Putamen (tissue), 1 donor: ENCODE data around the gene ACOX3.

ENCODE experiments used
- DNase-seq: peaks from one replicate; pipeline ENCODE4 v3.0.0-alpha.2; 2016; ENCODE audit warnings: low spot score

The ACOX3 gene

DNA sequence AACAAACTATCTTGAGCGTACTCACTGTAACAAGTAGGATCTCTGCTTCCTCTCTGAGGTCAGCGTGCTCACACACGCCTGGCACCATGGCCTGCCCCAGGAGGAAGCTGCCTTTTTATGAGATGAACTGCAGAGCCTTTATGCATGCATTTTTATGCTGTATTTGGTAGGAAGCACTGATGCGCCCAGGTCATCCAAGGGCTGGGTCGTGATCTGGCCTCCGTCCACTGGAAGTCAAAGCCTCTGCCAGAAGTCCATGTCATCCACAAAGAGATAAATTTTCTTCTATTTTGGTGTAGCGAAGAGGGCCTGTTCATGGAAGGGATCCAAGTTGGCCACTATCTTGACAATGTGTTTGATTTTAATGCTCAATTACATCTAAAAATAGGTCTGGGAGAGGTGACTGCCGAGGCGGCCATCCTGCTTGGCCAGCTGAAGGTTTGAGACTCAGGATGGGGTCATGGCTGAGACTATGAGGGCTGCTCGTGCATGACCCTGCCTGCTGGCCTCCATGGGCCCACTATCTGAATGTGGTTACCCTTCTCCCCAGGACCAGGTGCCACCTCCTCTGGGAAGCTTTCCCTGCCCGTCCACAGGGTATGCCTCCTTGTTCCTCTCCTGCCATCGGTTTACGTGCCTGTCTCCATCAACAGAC, 120.7 kb downstream of the ACOX3 start:
- no peak for DNase-seq

DNA sequence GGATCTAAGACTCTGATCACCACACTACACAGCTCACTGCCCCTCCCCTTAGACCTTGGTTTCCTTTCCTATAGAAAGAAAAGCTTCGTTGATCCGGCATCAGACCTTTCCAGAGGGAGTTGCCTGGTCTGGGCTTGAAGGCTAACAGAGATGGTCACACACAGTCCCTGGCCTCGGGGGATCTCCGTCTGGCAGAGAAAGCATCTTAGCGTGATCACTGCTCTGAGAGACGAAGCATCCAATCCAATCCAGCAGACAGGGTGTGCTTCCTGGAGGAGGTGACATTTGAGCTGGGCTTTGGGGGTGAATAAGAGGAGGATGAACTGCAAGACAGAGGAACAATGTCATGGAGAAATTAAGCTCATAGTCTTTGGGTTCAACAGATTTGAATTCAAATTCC, 121.5 kb downstream of the ACOX3 start:
- DNase-seq, result no peak

DNA sequence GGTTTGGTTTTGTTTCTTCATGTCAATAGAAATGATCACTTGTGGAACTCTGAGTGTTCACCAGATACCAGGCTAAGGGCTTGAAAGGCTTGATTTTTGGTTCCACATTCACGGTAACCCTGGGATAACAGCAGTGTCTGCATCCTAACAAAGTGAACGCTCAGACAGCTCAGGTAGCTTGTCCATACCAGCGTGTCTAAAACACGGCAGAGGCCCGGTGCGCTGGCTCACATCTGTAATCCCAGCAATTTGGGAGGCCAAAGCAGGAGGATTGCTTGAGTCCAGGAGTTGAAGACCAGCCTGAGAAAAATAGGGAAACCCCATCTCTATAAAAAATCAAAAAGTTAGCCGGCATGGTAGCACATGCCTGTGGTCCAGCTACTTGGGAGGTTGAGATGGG, 122.0 kb downstream of the ACOX3 start:
- no peak for DNase-seq

DNA sequence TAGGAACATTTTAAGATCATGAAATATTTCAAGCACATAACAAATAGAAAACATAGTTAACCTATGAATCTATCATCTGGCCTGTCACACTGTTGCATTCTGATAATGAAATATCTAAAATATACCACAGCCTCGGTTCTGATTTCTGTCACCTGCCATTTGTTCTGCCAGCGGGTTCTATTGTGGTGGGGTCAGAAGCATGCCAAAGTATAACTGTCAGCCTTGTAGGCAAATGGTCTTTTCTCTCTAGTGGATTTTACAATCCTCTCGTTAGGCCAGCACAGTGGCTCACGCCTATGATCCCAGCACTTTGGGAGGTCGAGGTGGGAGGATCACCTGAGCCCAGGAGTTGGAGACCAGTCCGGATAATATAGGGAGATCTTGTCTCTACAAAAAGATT, 123.0 kb downstream of the ACOX3 start:
- no peak for DNase-seq

DNA sequence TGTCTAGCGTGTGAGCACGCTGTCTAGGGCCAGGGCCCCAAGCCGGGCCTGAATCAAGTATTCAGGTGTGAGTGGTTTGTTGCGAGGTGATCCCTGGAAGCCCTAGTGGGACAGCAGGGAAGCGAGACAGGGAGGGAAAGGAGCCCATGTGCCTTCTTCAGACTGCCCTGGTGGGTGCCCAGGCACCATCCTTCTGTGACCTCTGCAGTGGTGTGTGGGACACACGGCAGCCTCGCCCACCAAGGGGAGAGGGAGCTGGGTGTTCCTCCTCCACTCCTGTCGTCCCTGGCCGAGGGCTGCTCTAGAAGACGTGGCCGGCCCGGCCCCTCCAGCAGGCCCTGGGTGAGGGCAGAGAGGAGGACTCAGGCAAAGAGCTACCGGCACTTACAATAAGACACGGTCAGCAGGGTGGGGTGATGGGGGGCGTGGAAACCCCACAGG, 123.6 kb downstream of the ACOX3 start:
- DNase-seq, result no peak
